ENCODE data around the gene C2orf92. TPM values are rescaled to one million over a fixed set of nuclear protein-coding genes. Genes with fewer than 3 reads are reported as not detected.

C2orf92 gene
- total RNA-seq, 1 experiment from 2014 or later: 6.9 TPM

- TF ChIP-seq CTCF (IDR thresholded peaks at IDR 0.05; ENCODE audit: unreplicated experiment): no peak
- BruUV-seq (replicated peaks): no TSS peak
- Mint-ChIP-seq H3K9me3 (ENCODE audit: low read depth, unreplicated experiment) (peaks cover 3% of the 10 kb centered on the region), H3K36me3 (ENCODE audit: insufficient read depth, unreplicated experiment) (no peaks in the 10 kb centered on the region), H3K4me1 (ENCODE audit: low read depth, unreplicated experiment) (peaks cover 8% of the 10 kb centered on the region), H3K27ac (ENCODE audit: unreplicated experiment) (no peak overlapping the region), H3K27me3 (ENCODE audit: unreplicated experiment) (peaks cover 37% of the 10 kb centered on the region), H3K4me3 (ENCODE audit: low read depth, unreplicated experiment) (no peak overlapping the region)
- no peak for DNase-seq
- intact Hi-C loops (cut with micrococcal nuclease; ENCODE audit: unreplicated experiment): loop anchor here (2.0 kb wide), 1 partner anchor 31 kb away; the partner anchor contains the start of gene ACTR1B
- CTCF ChIA-PET: interaction anchor here (3.4 to 4.6 kb wide), 2 partner anchors 32 to 105 kb away, joined by 21 to 35 read pairs; partner anchors contain the start of genes ACTR1B and ANKRD36B
Observed at GRCh38 chr2:97695744-97696143, 26.2 kb downstream of the C2orf92 start.

GRCh38 chr2:97697252-97698235 is 28.0 kb downstream of the C2orf92 start:
- peak; percentile 87 for TF ChIP-seq CTCF (IDR thresholded peaks at IDR 0.05; ENCODE audit: unreplicated experiment)
- Mint-ChIP-seq H3K4me3 (ENCODE audit: low read depth, unreplicated experiment) (no peak overlapping the region), H3K9me3 (ENCODE audit: low read depth, unreplicated experiment) (peaks cover 3% of the 10 kb centered on the region), H3K4me1 (ENCODE audit: low read depth, unreplicated experiment) (peaks cover 8% of the 10 kb centered on the region), H3K27ac (ENCODE audit: unreplicated experiment) (no peak overlapping the region), H3K36me3 (ENCODE audit: insufficient read depth, unreplicated experiment) (no peaks in the 10 kb centered on the region), H3K27me3 (ENCODE audit: unreplicated experiment) (peaks cover 38% of the 10 kb centered on the region)
- CTCF ChIA-PET: interaction anchor here (0.7 to 4.6 kb wide), 6 partner anchors 10 to 572 kb away, joined by 3 to 35 read pairs (median 4); partner anchors contain the start of genes ACTR1B and ANKRD36B
- peak; percentile 90 for DNase-seq
- intact Hi-C loops (cut with micrococcal nuclease; ENCODE audit: unreplicated experiment): loop anchor here (1.0 to 2.0 kb wide), 2 partner anchors 33 to 107 kb away; partner anchors contain the start of gene ACTR1B
- BruUV-seq (replicated peaks): no TSS peak

GRCh38 chr2:97698530-97698929 is 29.0 kb downstream of the C2orf92 start:
- BruUV-seq (replicated peaks): no TSS peak
- CTCF ChIA-PET: interaction anchor here (1.4 to 4.6 kb wide), 4 partner anchors 9 to 571 kb away, joined by 3 to 35 read pairs (median 12); partner anchors contain the start of genes ACTR1B and ANKRD36B

More at GRCh38 chr2:97698530-97698929, 29.0 kb downstream of the C2orf92 start:
- Mint-ChIP-seq H3K27me3 (ENCODE audit: unreplicated experiment) (peaks cover 48% of the 10 kb centered on the region), H3K4me3 (ENCODE audit: low read depth, unreplicated experiment) (no peak overlapping the region), H3K9me3 (ENCODE audit: low read depth, unreplicated experiment) (peaks cover 3% of the 10 kb centered on the region), H3K27ac (ENCODE audit: unreplicated experiment) (no peak overlapping the region), H3K4me1 (ENCODE audit: low read depth, unreplicated experiment) (peaks cover 8% of the 10 kb centered on the region), H3K36me3 (ENCODE audit: insufficient read depth, unreplicated experiment) (no peaks in the 10 kb centered on the region)
- TF ChIP-seq CTCF (IDR thresholded peaks at IDR 0.05; ENCODE audit: unreplicated experiment): no peak
- no peak for DNase-seq
- intact Hi-C loops (cut with micrococcal nuclease; ENCODE audit: unreplicated experiment): no loop called here
